Skin epidermis (tissue), 12 donors: Measurements from ENCODE around the gene TTC27.
"Not testable (repeated sequence)": the region's sequence is repeated elsewhere in the genome, so short reads cannot be mapped to it uniquely, and the experiment has no call there.

Experiments
- H3K27ac ChIP-seq, 21 experiments: fragments of 200-600 bp; sonication (generic) in 11 of 21; one replicate each; pipeline ENCODE4 v1.5.0; 2020; ENCODE audit warnings: mild to moderate bottlenecking in 3 of 21, inconsistent platforms in 2 of 21, moderate library complexity in 2 of 21
- H3K4me3 ChIP-seq, 7 experiments: fragments of 200-600 bp; sonication (generic) in 2 of 7; one replicate each; pipeline ENCODE4 v1.5.0; 2020; ENCODE audit warnings: inconsistent platforms in 2 of 7, mild to moderate bottlenecking in 2 of 7, moderate library complexity in 1 of 7

Gene TTC27

DNA sequence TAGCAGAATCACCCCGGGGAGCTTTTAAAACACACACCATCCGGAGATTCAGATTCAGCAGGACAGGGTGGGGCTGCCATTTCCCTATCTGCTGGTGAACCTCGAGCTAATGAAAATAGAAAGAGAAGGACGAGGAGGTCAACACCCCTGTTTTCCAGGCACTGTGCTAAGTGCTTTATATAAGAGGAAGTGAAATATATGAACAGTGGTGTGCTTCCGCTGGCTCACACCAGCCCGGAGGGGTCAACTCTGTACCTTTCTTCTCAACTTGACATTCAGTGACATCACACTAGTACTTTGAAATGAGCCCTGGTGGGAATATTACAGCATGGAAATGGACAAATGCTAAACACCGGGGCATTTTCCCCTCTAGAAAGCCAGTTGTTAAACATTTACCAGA is 210.6 kb downstream of the TTC27 start:
- Histone ChIP-seq H3K27ac (no peak overlapping the region), H3K4me3 (no peak overlapping the region)

DNA sequence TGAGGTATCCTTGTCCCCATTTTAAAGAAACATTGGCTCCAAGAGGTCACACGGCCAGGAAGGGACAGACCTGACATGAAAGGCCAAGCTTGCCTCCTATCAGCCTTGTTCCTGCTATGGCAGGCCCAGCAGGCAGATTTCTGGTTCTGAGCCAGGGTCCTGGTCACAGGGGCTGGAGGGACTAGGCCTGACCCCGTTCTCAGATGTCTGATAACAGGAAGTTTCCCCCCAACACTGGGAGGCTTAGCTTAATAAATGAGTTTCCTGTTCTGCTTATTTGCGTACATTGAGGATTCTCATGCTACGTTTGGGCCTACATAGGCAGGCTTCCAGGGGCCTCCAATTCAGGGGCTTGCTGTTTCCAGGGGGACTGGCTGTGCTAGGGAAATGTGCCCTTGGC is 211.1 kb downstream of the TTC27 start:
- no peak overlapping the region for H3K4me3 ChIP-seq
- no peak overlapping the region for H3K27ac ChIP-seq

DNA sequence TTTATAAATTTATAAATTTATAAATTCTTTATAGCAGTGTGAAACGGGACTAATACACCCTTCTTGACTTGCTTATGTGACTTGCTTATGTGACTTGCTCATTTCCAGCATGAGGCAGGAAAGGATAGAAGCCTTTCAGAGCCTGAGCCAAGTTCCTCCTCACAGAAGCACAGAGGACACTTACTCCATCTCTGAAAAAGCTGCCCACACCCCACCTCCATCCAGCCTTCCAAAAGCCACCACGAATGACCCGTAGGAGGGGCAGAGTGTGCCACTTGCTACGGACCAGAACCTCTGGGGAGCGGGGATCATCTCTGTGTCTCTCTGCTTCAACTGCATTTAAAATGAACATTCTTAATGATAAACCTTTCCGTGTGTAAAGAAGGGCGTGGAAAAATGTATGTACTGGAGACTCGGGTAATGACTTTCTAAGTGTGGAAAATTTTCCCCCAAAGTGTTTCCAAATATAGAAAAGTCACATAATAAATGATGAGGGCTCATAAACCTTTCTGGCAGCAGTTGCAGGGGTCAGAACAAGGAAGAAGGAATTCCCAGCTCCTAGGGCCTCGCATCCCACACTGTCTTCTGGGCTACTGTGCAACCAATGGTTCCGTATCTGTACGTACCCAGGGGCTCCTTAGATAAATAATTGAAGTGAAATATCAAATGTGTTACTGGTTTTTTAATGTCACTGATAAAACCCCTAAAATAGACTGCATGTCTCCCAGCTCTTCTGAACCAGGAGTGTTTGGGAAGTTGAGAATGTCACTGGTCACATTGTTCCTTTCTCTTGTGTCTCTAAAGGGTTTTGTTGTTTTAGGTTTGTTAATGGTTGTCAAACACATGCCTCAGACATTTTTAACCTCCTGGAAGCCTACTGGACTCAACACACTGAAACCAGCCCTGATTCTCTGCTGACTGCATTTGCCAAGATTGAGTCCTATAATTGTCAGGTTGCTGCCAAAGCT is 214.4 kb downstream of the TTC27 start:
- Histone ChIP-seq H3K4me3 (no peak overlapping the region), H3K27ac (no peak overlapping the region)

DNA sequence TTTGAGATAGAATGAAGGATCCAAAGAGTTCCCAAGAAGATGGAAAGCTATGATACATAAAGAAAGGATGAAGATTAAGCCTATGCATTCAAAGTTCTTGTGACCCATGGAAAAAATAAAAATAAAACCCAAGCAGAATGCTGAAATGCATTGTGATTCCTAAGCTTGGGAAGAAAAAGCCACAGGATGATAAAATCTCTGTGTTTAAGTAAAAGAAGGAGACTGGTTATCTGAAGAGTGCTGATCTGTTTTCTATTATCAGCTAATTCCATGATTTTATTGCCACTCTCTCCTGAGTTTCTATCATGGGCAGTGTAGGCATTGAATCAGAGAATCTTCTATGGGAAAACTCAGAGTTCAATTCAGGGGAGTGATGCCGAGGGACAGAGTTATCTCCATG is 215.8 kb downstream of the TTC27 start:
- no peak overlapping the region for H3K27ac ChIP-seq

DNA sequence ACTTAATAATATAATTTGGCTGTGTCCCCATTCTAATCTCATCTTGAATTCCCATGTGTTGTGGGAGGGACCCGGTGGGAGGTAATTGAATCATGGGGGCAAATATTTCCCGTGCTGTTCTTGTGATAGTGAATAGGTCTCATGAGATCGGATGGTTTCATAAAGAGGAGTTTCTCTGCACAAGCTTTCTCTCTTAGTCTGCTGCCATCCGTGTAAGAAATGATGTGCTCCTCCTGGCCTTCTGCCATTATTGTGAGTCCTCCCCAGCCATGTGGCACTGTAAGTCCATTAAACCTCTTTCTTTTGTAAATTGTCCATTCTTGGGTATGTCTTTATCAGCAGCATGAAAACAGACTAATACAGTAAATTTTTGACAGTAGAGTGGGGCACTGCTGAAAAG is 216.4 kb downstream of the TTC27 start:
- no peak overlapping the region for H3K4me3 ChIP-seq
- H3K27ac ChIP-seq: no peak overlapping the region

More for the DNA sequence above, 215.8 kb downstream of the TTC27 start:
- no peak overlapping the region for H3K4me3 ChIP-seq

DNA sequence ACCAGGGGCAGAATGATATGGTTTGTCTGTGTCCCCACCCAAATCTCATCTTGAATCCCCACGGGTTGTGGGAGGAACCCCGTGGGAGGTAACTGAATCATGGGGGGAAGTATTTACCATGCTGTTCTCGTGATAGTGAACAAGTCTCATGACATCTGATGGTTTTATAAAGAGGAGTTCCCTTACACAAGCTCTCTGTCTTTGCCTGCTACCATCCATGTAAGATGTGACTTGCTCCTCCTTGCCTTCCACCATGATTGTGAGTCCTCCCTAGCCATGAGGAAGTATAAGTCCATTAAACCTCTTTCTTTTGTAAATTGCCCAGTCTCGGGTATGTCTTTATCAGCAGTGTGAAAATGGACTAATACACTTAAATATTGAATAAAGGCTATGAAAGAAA is 218.4 kb downstream of the TTC27 start:
- H3K4me3 ChIP-seq, H3K27ac ChIP-seq: not testable (repeated sequence)

DNA sequence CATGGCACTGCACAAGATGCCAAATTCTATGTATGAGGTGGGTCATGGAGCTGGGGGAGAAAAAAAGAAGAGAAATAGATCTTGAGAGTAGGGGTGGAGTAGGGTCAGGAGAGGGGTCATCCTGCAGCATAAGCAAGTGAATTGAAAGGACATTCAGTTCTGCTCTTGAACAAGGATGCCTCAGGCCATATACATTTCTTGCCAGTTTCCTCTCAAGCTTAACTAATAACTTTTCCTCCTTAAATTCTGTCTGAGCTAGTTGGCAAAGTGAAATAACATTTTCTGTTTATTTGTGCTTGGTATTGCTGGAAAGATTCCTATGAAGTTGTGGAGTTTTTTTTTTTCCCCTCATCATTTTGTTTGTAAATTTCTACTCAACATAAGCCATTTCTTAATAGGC is 219.9 kb downstream of the TTC27 start:
- Histone ChIP-seq H3K27ac (no peak overlapping the region), H3K4me3 (no peak overlapping the region)

DNA sequence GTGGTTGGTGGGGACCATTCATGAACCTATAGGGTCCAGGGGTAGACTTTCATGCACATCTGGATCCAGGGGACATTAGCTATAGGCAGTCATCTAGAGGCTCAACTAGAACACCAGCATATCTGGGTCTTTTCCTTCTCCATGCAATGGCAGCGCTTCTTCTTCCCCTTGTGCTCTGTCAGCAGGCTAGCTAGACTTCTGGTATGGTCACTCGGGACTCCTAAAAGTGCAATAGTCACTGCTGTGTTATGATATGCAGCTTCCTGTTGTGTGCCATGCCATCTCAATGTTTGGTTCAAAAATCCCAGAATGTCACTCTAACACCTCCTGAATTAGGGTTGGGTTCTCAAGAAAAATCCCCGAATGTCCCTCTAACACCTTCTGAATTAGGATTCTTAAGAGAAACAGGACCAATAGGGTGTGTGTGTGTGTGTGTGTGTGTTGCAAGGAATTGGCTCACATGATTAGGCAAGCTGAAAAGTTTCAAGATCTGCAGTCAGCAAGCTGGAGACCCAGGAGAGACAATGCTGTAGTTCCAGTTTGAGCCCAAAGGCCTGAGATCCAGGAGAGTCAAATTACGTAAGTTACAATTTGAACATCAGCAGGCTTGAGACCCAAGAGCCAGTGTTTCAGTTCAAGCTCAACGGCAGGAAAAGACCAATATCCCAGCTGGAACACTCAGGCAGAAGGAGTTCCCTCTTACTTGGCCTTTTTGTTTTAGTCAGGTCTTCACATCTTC is 221.8 kb downstream of the TTC27 start:
- H3K27ac ChIP-seq: no peak overlapping the region
- no peak overlapping the region for H3K4me3 ChIP-seq

DNA sequence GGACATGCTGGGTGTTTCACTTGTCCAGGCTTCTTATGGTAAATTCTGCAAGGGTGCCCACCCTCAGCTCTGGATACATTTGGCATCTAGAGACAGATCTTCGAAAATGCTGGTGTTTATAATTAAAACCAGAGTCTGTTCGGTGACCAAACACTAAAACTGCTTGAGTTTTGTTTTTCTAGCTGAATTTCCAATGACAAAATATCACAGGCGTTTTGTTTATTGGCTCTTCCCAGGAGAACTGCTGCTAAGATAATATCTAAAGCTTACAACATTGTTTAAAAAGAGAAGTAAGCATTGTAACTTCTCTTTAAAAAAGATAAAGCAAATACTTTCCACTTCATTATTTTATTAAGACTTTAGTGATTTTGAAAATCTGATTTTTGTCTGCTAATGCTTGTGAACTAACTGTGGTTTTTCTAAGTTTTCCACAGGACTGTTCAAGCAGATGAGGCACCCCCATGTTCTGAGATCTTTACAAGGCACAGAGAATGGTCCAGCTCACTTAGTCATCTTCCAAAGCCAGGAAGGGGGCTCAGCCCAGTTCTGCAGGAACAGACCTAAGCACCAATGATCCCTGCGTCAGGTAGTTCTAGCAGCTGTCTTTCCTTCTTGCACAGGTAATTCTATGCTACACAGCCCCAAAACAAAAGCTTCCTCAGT is 224.1 kb downstream of the TTC27 start:
- H3K27ac ChIP-seq: no peak overlapping the region
- H3K4me3 ChIP-seq: no peak overlapping the region

DNA sequence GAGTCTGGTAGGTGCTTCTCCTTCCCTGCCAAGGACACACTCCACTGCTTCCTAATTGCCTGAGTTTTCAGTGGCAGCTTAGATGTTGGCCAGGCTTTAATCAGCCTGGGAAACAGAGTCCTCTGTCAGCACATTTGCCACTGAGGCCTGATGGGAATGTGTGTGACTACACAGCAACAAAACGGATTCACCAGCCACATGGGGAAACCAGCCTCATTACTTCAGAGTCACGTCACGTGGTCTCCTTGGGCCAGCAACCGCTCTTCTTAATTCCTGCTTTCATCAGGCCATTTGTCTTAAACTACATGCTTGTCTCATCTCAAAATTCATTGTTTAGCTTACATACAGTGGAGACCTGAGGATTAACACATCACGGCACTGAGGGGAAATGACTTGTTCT is 225.0 kb downstream of the TTC27 start:
- Histone ChIP-seq H3K4me3 (no peak overlapping the region), H3K27ac (no peak overlapping the region)

DNA sequence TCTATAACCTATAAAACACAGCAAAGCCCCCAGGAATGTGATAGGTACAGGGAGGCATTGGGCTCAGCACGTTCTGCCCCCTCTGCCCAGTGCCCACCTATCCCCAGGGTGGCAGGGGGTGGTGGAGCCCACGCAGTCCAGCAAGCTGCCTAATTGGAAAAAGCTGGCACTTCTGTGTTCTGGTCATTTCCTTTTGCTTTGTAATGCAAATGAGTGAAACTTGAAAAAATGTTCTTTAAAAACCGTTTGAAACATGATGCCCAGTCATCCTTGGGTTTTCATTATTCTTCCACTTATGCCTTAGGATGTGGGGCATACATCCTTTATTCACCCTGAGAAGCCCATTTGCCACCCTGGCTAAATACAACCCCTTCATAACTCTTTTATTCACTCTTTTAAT is 229.0 kb downstream of the TTC27 start:
- no peak overlapping the region for H3K4me3 ChIP-seq
- no peak overlapping the region for H3K27ac ChIP-seq

DNA sequence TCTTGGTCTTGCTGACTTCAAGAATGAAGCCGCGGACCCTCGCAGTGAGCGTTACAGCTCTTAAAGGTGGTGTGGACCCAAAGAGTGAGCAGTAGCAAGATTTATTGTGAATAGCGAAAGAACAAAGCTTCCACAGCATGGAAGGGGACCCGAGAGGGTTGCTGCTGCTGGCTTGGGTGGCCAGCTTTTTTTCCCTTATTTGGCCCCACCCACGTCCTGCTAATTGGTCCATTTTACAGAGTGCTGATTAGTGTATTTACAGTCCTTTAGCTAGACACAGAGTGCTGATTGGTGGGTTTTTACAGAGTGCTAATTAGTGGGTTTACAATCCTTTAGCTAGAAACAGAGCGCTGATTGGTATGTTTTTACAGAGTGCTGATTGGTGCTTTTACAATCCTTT is 230.9 kb downstream of the TTC27 start:
- no peak overlapping the region for H3K4me3 ChIP-seq

DNA sequence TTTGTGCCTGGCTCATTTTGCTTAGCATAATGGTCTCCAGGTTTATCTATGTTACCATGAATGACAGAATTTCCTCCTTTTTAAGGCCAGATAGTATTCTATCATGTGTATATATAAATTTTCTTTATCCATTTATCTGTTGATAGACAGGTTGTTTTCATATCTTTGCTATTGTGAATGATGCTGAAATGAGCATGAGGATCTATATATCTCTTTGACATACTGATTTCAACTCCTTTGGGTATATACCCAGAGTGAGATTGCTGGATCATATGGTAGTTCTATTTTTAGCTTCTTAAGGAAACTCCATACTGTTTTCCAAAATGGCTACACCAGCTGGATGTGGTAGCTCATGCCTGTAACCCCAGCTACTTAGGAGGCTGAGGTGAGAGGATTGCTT is 232.5 kb downstream of the TTC27 start:
- Histone ChIP-seq H3K27ac (no peak overlapping the region), H3K4me3 (no peak overlapping the region)

More for the DNA sequence above, 230.9 kb downstream of the TTC27 start:
- H3K27ac ChIP-seq: no peak overlapping the region

DNA sequence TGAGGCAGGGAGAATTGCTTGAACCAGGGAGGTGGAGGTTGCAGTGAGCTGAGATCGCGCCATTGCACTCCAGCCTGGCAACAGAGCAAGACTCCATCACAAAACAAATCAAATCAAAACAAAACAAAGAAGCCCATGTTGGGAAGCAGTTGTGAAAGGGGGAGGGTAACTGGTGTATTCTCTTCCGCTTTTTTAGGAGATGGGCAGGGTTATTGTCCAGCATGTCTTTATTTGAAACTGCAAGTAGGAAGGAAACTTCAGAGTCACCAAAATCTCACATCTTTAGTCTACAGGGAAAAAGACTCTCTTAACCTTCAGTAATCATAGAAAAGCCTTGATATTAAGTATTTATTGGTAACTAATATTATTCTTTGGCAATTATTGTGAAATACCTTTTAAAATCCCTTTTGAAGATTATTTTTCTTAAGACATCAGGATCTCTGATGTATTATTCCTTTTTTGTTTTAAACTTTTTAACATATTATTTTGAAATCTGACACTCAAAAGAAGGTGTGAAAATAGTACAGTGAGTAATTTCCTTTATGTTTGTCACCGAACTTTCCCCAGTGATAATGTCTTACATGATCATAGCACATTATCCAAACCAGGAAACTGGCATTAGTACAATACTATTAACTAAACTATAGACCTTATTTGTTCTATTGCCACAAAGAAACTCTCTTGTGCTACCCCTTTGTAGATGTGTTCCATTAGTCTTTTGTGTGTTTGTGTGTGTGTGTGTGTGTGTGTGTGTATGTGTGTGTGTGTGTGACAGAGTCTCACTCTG is 234.6 kb downstream of the TTC27 start:
- H3K27ac ChIP-seq: no peak overlapping the region
- H3K4me3 ChIP-seq: no peak overlapping the region

DNA sequence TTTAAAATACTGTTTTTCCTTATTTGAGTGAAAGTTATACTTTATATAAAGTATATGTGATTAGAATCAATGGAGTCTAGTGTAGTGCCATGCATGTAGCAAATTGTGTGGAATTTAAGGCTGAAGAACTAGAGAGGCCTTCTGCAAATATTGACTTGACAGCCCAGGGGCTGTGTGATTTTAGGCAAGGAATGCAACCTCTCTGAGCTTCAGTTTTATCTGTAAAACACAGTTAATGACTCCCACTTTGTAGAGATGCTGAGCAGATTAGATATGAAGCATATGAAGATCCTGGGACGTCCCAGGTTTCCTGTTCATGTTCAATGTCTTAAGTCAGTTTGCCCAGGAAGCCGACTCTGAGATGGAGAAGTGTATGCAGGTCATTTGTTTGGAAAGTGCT is 235.5 kb downstream of the TTC27 start:
- no peak overlapping the region for H3K4me3 ChIP-seq
- H3K27ac ChIP-seq: no peak overlapping the region

DNA sequence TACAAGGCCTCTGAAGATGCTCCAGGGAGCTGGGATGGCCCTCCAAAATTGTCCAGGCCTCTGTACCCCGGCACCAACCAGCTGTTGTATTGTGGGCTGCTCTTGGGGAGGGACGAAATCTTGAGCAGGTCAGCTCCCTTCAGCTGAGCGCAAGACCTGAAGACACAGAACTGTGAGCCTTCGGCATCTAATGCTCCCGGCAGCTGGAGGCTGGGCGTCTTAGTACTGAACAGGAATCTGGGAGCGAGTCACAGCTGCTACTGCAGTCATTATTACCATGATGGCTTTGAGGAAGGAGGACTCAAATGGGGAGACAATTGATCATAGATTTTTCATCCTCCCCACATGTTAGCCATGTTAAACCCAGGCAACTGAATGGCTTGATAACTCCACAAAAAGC is 236.0 kb downstream of the TTC27 start:
- H3K27ac ChIP-seq: no peak overlapping the region

DNA sequence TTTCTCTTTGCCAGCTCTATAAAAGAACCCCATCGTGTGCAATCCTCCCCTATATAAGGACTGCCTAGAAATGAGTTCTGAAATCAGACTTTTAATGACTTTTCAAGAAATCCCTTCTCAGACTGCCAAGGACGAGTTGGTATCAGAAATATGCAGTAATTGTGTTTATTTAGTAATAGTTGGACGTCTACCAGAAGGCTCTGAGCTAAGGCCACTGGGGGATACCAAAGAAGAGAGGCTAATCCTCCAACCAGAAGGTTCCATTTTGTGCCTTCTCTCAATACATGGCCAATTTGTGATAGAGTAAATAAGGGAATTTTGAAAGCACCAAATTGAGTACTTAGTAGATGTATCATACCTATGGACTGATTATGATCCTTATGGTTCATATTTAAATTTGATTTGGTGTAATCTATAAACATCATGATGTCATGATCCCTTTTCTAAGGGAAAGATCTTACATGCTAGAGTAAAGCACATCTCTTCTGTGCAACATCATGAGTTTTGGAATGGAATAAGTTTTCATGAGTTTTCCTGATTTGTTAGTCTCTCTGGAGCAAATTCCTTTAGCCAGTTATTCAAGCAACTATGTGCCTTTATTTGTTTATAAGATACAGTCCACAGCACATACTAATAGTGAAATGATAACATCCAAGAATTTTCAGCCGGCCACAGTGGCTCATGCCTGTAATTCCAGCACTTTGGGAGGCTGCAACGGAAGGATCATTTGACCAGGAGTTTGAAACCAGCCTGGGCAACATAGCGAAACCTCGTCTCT is 236.7 kb downstream of the TTC27 start:
- H3K27ac ChIP-seq: no peak overlapping the region
- no peak overlapping the region for H3K4me3 ChIP-seq

More for the DNA sequence above, 236.0 kb downstream of the TTC27 start:
- H3K4me3 ChIP-seq: no peak overlapping the region

DNA sequence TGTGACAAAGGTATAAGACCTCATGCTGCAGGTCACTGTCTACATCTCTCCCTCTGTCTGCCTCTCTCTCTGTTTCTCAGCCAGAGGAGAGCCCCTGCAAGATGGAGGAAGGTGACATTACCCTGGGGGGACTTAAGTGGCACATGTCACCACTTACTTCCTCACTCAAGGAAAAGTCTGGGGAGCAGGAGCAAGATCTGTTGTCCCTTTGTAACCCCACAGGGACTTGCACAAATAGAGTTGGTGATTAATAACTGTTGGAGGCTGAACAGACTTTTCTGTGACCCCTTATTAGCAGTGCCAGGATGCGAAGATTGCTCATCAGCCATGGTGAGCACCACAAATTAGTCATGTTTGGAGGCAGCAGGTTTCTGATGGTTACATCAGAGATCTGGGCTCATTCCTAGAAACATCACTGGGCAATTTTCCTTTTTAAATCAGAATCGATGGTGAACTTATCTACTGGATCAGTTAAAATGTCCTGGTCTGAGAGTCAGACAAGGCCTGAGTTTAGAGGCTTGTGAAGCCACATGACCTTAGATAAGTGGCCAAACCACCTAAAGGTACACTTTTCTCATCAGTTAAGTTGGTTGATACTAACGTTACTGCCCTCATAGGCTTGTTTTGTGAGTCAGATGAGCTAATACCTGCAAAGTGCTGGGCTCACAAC is 237.7 kb downstream of the TTC27 start:
- Histone ChIP-seq H3K27ac (no peak overlapping the region), H3K4me3 (no peak overlapping the region)
